Activated naive CD8-positive, alpha-beta T cell treated with anti-CD3 and anti-CD28 coated beads for 36 hours (primary cell): ENCODE results near the gene OR8B4. TPM values are rescaled to one million over a fixed set of nuclear protein-coding genes. Genes with fewer than 3 reads are reported as not detected.

Experiments
- DNase-seq: peaks from one replicate; pipeline ENCODE4 v3.0.0; 2021
- H3K27ac Mint-ChIP-seq: one replicate; pipeline ENCODE4 v1.8.0; 2022; ENCODE audit warnings: mild to moderate bottlenecking, moderate library complexity, mixed read lengths
- H3K27me3 Mint-ChIP-seq: one replicate; pipeline ENCODE4 v1.8.0; 2022; ENCODE audit warnings: mild to moderate bottlenecking, mixed read lengths
- H3K36me3 Mint-ChIP-seq: one replicate; pipeline ENCODE4 v1.8.0; 2021; ENCODE audit warnings: mild to moderate bottlenecking, mixed read lengths
- H3K4me1 Mint-ChIP-seq: one replicate; pipeline ENCODE4 v1.8.0; 2021; ENCODE audit warnings: mixed read lengths
- H3K4me3 Mint-ChIP-seq: one replicate; pipeline ENCODE4 v1.8.0; 2022; ENCODE audit warnings: mild to moderate bottlenecking, moderate library complexity, mixed read lengths
- H3K9me3 Mint-ChIP-seq: one replicate; pipeline ENCODE4 v1.8.0; 2022; ENCODE audit warnings: mixed read lengths
- total RNA-seq, 2 experiments: library from RNA; stranded (reverse); gene quantifications; one replicate each; pipeline ENCODE4 v1.2.3, GENCODE V29; 2021

The OR8B4 gene
- total RNA-seq, 2 experiments from 2014 or later: not detected

- Mint-ChIP-seq H3K27ac (no peak overlapping the region), H3K4me3 (no peak overlapping the region), H3K4me1 (no peaks in the 10 kb centered on the region), H3K36me3 (no peaks in the 10 kb centered on the region), H3K27me3 (no peaks in the 10 kb centered on the region), H3K9me3 (no peaks in the 10 kb centered on the region)
- DNase-seq: no peak
Measured at GRCh38 chr11:124376280-124376679, 48.4 kb downstream of the OR8B4 start.

Other genes starting within 250 kb of the OR8B4 start
- not detected for gene OR10D3, start 241.5 kb downstream of the OR8B4 start, total RNA-seq
- not detected for gene OR8G1, start 183.8 kb downstream of the OR8B4 start, total RNA-seq
- not detected for gene OR8G5, start 168.5 kb downstream of the OR8B4 start, total RNA-seq
- not detected for gene OR8D1, start 110.9 kb downstream of the OR8B4 start, total RNA-seq
- not detected for gene OR8D2, start 104.7 kb downstream of the OR8B4 start, total RNA-seq
- not detected for gene OR8B2, start 40.4 kb downstream of the OR8B4 start, total RNA-seq
- not detected for gene OR8B3, start 25.8 kb downstream of the OR8B4 start, total RNA-seq
- gene OR8B8, start 20.8 kb upstream of the OR8B4 start, total RNA-seq: not detected
- not detected for gene OR8B12, start 118.8 kb upstream of the OR8B4 start, total RNA-seq
- gene OR8A1, start 145.1 kb upstream of the OR8B4 start, total RNA-seq: not detected
- not detected for gene PANX3, start 186.6 kb upstream of the OR8B4 start, total RNA-seq
- gene TBRG1, start 198.0 kb upstream of the OR8B4 start, total RNA-seq: 10 to 100 TPM; 37.8 to 38.2 TPM
- gene SIAE, start 248.9 kb upstream of the OR8B4 start, total RNA-seq: 1 to 10 TPM; 4.5 to 6.9 TPM
- 1 to 10 TPM; 3.4 to 4.7 TPM for gene SPA17, start 249.0 kb upstream of the OR8B4 start, total RNA-seq